ENCODE measurements around the gene FCMR. TPM values are rescaled to one million over a fixed set of nuclear protein-coding genes. Genes with fewer than 3 reads are reported as not detected.

The FCMR gene
- total RNA-seq, 1 experiment from 2014 or later: 1.5 TPM

GRCh38 chr1:206897175-206897574 is 24.6 kb downstream of the FCMR start, which contains the start of gene IL24:
Gene IL24, plus strand, starts transcription at chr1:206897443. Its CDS starts 390 bp downstream, at chr1:206897833.
- Histone ChIP-seq H3K79me2 (ENCODE audit: low read length) (no peaks in the 10 kb centered on the region), H3K4me1 (ENCODE audit: insufficient read depth, low read length) (peaks cover 60% of the 10 kb centered on the region), H3K27ac (ENCODE audit: low read length) (peak within 1 kb of the TSS; percentile 93), H3F3A (ENCODE audit: low read length, unreplicated experiment) (no peaks in the 10 kb centered on the region), H2AFZ (ENCODE audit: low read length) (peak within 1 kb of the TSS; percentile 21), H3K4me3 (ENCODE audit: low read length) (no peak within 1 kb of the TSS), H3K27me3 (ENCODE audit: low read length) (no peaks in the 10 kb centered on the region), H3K36me3 (ENCODE audit: low read depth, low read length) (no peaks in the 10 kb centered on the region), H3K4me2 (ENCODE audit: low read length) (peak within 1 kb of the TSS; percentile 66), H4K20me1 (ENCODE audit: low read length) (no peaks in the 10 kb centered on the region), H3K9me2 (replicated peaks; ENCODE audit: low read length) (no peaks in the 10 kb centered on the region), H3K9me3 (ENCODE audit: low read length) (no peaks in the 10 kb centered on the region), H3K9ac (ENCODE audit: low read length) (peak within 1 kb of the TSS; percentile 84)
- CTCF ChIA-PET: no interaction called here
- BruUV-seq (replicated peaks): no TSS peak
- POLR2A ChIA-PET (ENCODE audit: unreplicated experiment): no interaction called here
- intact Hi-C loops (cut with micrococcal nuclease): no loop called here
- TF ChIP-seq EZH2phosphoT487 (IDR thresholded peaks at IDR 0.05; ENCODE audit: borderline replicate concordance, low read length) (no peak), EZH2 (IDR thresholded peaks at IDR 0.05; ENCODE audit: low read length, unreplicated experiment) (no peak), CTCF (conservative IDR thresholded peaks at IDR 0.05; ENCODE audit: low read depth, low read length) (no peak)
- DNase-seq (no peak), ATAC-seq (no peak)

- Histone ChIP-seq H3K4me2 (ENCODE audit: low read length) (peak overlapping the region; percentile 66), H3K27ac (ENCODE audit: low read length) (peak overlapping the region; percentile 93), H3F3A (ENCODE audit: low read length, unreplicated experiment) (no peaks in the 10 kb centered on the region), H3K9ac (ENCODE audit: low read length) (peak overlapping the region; percentile 84), H3K4me3 (ENCODE audit: low read length) (no peak overlapping the region), H3K27me3 (ENCODE audit: low read length) (no peaks in the 10 kb centered on the region), H3K9me3 (ENCODE audit: low read length) (no peaks in the 10 kb centered on the region), H2AFZ (ENCODE audit: low read length) (no peak overlapping the region), H3K9me2 (replicated peaks; ENCODE audit: low read length) (no peaks in the 10 kb centered on the region), H3K4me1 (ENCODE audit: insufficient read depth, low read length) (peaks cover 69% of the 10 kb centered on the region), H4K20me1 (ENCODE audit: low read length) (no peaks in the 10 kb centered on the region), H3K36me3 (ENCODE audit: low read depth, low read length) (no peaks in the 10 kb centered on the region), H3K79me2 (ENCODE audit: low read length) (no peaks in the 10 kb centered on the region)
- ChIA-PET CTCF (interaction anchor here (1.0 to 1.6 kb wide), 2 partner anchors 13 to 16 kb away, joined by 3 to 6 read pairs; no protein-coding TSS in a partner anchor), POLR2A (ENCODE audit: unreplicated experiment) (interaction anchor here (0.5 to 1.8 kb wide), 2 partner anchors 13 to 139 kb away, joined by 4 to 21 read pairs; no protein-coding TSS in a partner anchor)
- no peak for ATAC-seq
- no peak for TF ChIP-seq EZH2phosphoT487 (IDR thresholded peaks at IDR 0.05; ENCODE audit: borderline replicate concordance, low read length)
- no peak for TF ChIP-seq EZH2 (IDR thresholded peaks at IDR 0.05; ENCODE audit: low read length, unreplicated experiment)
- TF ChIP-seq CTCF (conservative IDR thresholded peaks at IDR 0.05; ENCODE audit: low read depth, low read length): no peak
- no peak for DNase-seq
- no TSS peak for BruUV-seq (replicated peaks)
- intact Hi-C loops (cut with micrococcal nuclease): no loop called here
Observed at GRCh38 chr1:206896261-206896660, 25.5 kb downstream of the FCMR start.

GRCh38 chr1:206895837-206896242 is 25.9 kb downstream of the FCMR start:
- intact Hi-C loops (cut with micrococcal nuclease): no loop called here
- H3K36me3 ChIP-seq (ENCODE audit: low read depth, low read length): no peaks in the 10 kb centered on the region
- ATAC-seq (peak; percentile 69), DNase-seq (peak; percentile 84)
- H3K9me3 ChIP-seq (ENCODE audit: low read length): no peaks in the 10 kb centered on the region
- H3F3A ChIP-seq (ENCODE audit: low read length, unreplicated experiment): no peaks in the 10 kb centered on the region
- peak overlapping the region; percentile 93 for H3K27ac ChIP-seq (ENCODE audit: low read length)
- no peaks in the 10 kb centered on the region for H3K9me2 ChIP-seq (replicated peaks; ENCODE audit: low read length)
- H4K20me1 ChIP-seq (ENCODE audit: low read length): no peaks in the 10 kb centered on the region
- POLR2A ChIA-PET (ENCODE audit: unreplicated experiment): interaction anchor here (0.5 to 1.8 kb wide), 5 partner anchors 13 to 206 kb away, joined by 3 to 21 read pairs (median 4); partner anchors contain the start of genes C1orf116 and PFKFB2
- peak overlapping the region; percentile 9; the same call in 1 of the 2 replicates for H2AFZ ChIP-seq (ENCODE audit: low read length)
- BruUV-seq (replicated peaks): TSS peak; percentile 4
- peak overlapping the region; percentile 66 for H3K4me2 ChIP-seq (ENCODE audit: low read length)
- H3K9ac ChIP-seq (ENCODE audit: low read length): peak overlapping the region; percentile 84
- peak overlapping the region; percentile 15; the same call in 1 of the 2 replicates for H3K4me3 ChIP-seq (ENCODE audit: low read length)
- H3K27me3 ChIP-seq (ENCODE audit: low read length): no peaks in the 10 kb centered on the region
- CTCF ChIA-PET: interaction anchor here (1.0 to 1.6 kb wide), 2 partner anchors 13 to 16 kb away, joined by 3 to 6 read pairs; no protein-coding TSS in a partner anchor
- H3K79me2 ChIP-seq (ENCODE audit: low read length): no peaks in the 10 kb centered on the region
- peaks cover 73% of the 10 kb centered on the region for H3K4me1 ChIP-seq (ENCODE audit: insufficient read depth, low read length)
- TF ChIP-seq EZH2 (IDR thresholded peaks at IDR 0.05; ENCODE audit: low read length, unreplicated experiment): no peak
- TF ChIP-seq CTCF (conservative IDR thresholded peaks at IDR 0.05; ENCODE audit: low read depth, low read length): no peak
- TF ChIP-seq EZH2phosphoT487 (IDR thresholded peaks at IDR 0.05; ENCODE audit: borderline replicate concordance, low read length): no peak

Measured in PC-3 (cell line).